Posterior cingulate gyrus (tissue), 11 donors: ENCODE data around the gene OR51Q1.

ENCODE experiments used
- DNase-seq, 10 donors: peaks; one replicate each; pipeline versions ENCODE4 v3.0.0 to v3.0.0-alpha.2; 2020 to 2021; ENCODE audit warnings: mixed read lengths in 3 of 10
- intact Hi-C: fragments of 100-400 bp; cut with DNase I; formaldehyde crosslinking; loops from one replicate; pipeline ENCODE4 v1.15.1; 2023

The OR51Q1 gene, protein sequence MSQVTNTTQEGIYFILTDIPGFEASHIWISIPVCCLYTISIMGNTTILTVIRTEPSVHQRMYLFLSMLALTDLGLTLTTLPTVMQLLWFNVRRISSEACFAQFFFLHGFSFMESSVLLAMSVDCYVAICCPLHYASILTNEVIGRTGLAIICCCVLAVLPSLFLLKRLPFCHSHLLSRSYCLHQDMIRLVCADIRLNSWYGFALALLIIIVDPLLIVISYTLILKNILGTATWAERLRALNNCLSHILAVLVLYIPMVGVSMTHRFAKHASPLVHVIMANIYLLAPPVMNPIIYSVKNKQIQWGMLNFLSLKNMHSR

DNA sequence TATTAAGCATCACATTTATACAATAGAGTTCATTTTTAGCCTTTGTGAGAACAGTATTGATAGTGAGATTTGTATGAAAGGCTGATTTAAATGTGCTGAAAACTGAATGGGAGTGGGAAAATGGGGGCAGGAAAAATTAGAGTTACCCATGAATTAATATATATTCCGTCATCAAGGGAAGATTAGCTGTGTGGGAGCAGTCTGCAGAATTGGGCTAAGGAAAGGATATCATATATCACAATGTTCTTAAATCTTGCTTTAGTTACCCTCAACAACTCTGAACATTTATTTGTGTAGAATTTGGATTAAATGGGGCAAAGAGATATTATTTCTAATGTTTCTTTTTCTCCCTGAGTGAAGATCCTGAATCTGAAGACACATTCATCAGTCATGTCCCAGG is at the start of gene OR51Q1:
Gene OR51Q1 (plus strand): TSS at position 301 of the 400 bp plus-strand sequence. CDS start 90 bp downstream, at position 391.
- no peak for DNase-seq
- intact Hi-C loops = no loop called here

DNA sequence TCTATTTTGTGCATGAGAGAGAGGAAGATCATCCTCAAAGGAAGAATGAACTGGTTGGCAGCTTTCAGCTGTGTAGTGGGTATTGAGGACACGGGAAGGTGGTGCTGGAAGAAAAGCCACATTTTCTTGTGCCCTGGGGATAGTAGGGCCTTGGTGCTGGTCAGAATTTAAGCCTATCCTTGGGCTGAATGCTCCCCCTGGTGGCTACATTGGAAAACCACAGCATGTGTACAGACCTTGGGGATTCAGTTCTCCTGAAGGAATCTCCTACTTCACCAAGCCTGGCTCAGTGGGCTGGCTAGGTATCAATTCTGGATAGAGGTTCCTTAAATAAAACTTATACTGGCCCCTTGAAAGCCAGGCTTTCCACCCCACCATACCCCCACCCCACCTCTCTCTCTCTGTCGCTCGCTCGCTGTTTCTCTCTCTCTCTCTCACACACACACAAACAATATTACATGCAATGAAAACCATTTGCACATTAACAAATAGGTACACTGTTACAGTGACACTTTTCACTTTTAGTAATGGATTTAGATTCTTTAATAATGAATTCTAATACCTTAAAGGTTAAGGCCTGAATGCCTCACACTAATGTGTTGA is 41.1 kb upstream of the OR51Q1 start:
- intact Hi-C loops = loop anchor here (1.0 to 10.0 kb wide), 2 partner anchors 257 to 736 kb away; partner anchors contain the start of gene OR51E1
- DNase-seq = peak in 7 of 10 donors; percentile 23 to 90 (median 42)

DNA sequence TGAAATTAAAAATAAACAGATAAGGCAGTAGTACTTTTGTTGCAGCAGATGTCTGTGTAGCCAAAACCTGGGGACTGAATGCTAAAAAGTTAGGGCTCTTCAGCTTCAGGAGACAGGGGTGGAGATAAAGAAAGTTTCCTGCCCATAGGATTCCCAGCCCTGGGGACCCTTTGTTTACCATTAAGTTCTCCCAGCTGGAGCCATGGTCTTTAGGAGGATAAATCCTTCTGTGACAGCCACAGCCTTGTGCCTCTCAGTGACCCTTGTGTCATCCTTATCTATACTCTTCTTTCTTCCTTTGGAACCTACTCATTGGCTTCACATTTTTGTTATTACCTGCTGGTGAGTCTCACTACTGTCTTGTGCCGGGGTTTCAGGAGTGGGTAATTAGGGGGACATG is 38.3 kb upstream of the OR51Q1 start, which contains the start of gene OR51M1:
Gene OR51M1 (plus strand): TSS at position 237 of the 400 bp plus-strand sequence. CDS start 5,587 bp downstream, outside the sequence.
- intact Hi-C loops = loop anchor here (10.0 kb wide), 1 partner anchor 739 kb away; the partner anchor contains the start of gene OR51E1
- DNase-seq = no peak

DNA sequence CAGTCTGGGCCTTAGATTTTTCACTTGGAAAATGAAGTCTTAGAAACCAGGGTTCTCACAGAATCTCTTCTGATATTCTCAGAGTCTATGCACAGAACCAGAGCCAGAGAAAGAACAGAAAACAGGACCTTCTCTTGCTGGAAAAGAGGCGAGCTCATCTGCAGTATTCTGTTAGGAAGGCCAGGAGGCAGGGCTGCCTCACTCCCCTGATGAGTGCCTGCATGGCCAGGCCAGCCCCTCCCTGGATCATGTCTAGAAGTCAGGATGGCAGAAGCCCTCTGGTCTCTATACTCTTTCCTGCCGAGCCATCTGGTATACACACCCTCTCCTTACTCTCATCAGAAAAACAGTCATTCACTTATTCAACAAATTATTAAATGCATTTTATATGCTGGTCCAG is 37.6 kb upstream of the OR51Q1 start:
- no peak for DNase-seq
- intact Hi-C loops = loop anchor here (10.0 kb wide), 1 partner anchor 740 kb away; the partner anchor contains the start of gene OR51E1

DNA sequence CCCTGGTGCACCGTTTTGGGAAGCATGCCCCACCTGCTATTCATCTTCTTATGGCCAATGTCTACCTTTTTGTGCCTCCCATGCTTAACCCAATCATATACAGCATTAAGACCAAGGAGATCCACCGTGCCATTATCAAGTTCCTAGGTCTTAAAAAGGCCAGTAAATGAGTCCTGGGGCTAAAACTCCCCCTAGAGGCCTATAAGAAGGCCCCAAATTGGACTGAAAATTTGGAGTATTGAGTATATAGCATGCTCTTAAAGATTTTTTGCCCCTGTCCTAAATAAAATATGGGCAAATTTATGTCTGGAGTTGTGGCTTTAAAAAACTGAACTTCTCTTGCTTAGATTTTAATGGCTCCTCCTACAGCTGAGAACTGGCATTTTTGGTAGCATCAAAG is 31.7 kb upstream of the OR51Q1 start:
- DNase-seq = no peak
- intact Hi-C loops = no loop called here

DNA sequence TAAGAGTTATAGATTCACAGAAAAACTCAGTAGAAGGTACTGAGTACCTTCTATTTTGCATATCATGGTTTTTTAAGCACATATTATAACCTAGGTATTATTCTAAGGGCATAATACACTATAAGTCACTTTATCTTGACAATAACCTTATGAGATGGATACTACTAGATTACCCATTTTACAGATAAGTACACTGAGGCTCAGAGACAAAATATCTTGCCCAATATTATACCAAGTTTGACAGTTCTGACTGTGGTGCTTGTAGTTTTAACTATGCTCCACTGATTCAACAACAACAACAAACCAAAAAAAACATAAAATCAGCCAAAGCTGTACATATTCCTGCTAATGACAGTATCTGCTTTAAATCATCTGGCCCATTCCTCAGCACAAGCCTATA is 27.8 kb upstream of the OR51Q1 start:
- DNase-seq = no peak
- intact Hi-C loops = no loop called here

DNA sequence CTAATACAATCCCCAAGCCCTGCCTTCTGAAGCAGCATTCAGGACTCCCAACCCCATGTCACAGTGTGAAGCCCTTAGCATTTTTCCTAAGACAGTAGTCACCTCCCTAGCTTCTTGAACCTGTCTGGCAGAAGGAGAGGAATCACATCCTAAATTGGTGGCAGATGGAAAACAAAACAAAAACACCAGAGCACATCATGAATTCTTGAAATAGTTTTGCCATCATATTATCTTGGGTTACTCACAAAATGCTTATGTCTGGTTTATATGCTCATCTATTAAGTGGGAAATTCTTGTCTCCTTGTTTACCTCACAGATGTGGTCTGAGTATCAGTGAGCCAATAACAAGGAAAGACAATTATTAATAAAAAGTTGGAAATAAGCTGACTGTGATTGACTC is 23.0 kb upstream of the OR51Q1 start:
- intact Hi-C loops = no loop called here
- no peak for DNase-seq

DNA sequence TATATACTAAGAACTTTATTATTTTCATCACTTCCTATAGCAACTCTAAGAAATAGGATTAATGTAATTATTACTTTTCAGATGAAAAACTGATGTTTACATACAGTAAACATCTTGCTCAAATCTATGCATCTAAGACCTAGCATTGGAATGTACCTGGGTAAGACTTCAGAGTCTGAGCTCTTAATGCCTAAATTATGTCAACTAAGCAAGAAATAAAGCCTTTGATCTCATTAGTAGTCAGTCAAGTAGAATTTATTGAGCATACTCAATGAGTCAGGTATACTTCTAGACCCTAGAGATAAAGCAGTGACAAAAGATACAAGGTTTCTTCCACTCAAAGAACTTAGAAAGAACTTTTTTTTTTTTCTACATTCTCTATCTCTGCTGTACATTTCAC is 16.7 kb upstream of the OR51Q1 start:
- no peak for DNase-seq
- intact Hi-C loops = no loop called here

DNA sequence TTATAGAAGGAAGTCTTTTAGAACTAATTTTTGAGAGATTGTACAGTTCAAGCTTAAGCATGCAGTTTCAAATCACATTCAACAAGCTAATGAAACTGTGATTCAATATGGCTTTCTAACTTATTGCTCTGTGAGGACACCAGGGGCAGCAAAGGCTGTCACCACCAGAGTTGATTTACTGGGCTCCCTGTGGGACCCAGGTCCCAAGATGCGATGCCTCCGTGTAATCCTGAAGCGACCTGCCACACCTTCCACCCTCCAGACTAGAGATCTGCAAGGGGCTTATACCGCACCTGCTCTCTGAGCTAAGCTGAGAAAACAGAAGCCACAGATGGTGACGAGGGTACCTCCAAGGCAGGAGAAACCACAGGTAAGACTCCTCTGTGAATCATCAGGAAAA is 918 bp upstream of the OR51Q1 start:
- intact Hi-C loops = no loop called here
- DNase-seq = no peak

DNA sequence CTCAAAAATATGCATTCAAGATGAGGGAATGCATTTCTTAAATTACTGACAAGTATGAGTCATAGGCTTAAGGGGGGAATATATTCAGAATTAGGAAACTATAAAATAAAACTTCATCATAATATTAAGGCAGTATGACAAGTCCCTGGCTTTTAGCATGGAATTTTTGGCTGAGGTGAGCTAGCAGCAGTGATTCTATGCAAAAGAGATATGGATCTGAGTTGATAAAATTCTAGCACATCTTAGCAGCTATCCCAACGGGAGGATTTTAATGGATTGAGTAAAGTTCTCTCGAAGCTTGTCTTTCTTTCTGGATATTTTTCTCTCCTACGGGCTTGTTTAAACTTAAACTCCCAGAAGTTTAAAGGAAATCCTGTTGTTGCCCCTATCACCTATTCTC is 1.2 kb downstream of the OR51Q1 start:
- intact Hi-C loops = no loop called here

DNA sequence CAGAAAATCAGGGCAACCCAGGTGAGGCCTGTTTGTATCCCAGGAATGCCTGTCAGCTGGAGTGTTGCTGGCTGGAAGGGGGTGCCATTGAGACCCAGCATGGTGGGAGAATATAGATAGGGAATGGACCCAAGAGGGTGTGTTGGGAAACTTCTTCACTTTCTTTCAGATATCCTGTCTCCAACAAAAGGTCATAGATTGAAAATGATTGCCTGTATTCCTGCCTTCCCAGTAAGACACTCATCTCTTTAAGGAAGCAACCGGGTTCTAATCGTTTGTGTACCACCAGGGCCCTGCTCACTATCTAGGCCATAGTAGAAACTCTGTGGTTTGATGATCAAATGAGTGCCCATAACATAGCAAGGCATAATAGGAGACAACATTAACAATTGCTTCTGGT is 19.5 kb downstream of the OR51Q1 start, which contains the start of gene OR51I1:
Gene OR51I1 (minus strand): TSS at position 101 of the 400 bp plus-strand sequence. CDS start 0 bp downstream, at position 101.
- intact Hi-C loops = no loop called here

More for the DNA sequence above, 1.2 kb downstream of the OR51Q1 start:
- no peak for DNase-seq

DNA sequence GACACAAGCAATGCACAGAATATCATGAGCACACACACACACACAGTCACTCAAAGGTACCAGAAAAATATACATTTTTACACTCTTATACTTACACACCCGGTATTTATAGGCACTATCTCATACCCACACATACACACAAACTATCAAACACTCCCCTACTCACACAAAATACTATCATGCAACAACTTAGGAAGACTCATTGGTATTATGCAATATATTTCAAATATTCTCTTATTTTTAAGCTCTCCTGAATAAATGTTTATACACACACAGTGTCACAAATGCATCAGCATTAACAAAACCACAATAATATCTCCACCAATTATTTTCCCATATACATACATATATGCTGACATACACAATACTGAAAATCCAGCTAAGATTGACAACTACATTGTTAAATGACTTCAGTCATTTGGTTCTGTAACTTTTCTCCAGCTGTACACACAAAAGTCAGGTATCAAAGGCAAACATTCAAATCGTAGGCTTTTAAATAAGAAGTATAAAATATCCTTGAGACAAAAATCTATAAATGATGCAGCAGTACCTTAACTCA is 22.0 kb downstream of the OR51Q1 start:
- intact Hi-C loops = no loop called here
- DNase-seq = no peak

More for the DNA sequence above, 19.5 kb downstream of the OR51Q1 start, which contains the start of gene OR51I1:
- DNase-seq = no peak

DNA sequence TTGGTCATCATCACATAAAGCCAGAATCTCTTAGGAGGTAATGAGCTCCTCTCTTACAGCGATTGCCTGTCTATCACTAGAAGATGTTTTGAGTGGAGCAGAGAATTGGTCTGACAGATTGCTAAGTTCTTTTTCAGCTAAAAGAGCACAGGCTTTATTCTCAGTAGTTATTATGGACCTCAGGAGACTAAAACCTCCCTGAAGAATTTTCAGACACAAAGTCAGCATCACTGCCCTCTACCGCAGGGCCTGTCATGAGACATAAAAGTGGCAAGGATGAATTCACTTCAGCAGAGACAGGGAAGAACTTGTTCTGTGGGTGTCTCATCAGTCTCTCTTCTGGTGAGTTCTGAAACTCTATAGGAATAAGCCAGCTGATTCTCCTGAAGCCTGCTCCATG is 27.1 kb downstream of the OR51Q1 start, which contains the start of gene OR51I2:
Gene OR51I2 (plus strand): TSS at position 301 of the 400 bp plus-strand sequence. CDS start 4,166 bp downstream, outside the sequence.
- intact Hi-C loops = no loop called here
- no peak for DNase-seq

DNA sequence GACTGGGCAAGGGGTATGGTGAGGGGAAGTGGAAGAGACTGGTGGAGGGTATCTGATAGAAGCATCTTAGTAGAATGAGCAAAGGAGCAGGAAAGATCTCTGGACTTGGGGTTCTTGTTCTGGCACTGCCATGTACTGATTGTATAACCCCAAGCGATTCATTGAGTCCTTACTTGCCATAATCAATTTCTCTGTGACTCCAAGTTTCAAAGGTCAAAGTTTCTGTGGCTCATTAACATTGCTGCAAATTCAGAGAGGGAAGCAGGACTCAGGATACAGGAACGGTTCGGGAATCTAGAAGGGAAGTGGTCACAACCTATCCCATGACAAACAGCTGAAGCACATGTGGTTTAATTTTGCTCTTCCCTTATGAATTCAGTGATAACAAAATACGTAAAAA is 27.5 kb downstream of the OR51Q1 start:
- intact Hi-C loops = no loop called here
- no peak for DNase-seq

DNA sequence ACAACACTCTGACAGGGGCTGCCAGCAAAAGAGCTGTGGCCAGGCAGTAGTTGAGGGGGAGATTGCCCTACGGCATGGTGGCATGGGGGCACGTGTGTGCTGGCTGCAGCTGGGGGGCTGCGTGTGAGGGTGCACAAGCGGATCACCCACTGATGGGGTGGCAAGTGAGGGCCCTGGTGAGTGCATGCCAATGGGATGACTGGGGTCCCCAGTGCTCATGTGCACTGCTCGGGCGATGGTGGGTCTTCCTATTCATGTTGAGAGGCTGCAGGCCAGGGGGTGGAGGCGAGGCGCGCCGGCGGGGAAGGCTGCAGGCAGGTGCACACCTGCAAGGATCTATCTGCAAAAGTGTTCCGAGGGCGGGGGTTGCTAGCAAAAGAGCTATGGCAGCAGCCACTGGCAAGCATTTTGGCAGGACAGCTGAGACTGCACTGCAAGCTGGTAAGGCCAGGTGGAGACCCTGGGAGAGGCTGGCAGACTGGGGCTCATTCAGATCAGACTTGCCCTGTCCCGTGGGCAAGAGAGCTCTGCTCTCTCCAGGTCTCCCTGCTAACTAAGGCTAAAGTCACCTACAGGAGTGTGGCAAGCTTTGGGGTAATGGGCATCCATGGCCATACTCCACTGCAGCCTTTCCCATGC is 39.2 kb downstream of the OR51Q1 start:
- intact Hi-C loops = no loop called here
- peak in 2 of 10 donors; percentile 57 to 71 for DNase-seq

DNA sequence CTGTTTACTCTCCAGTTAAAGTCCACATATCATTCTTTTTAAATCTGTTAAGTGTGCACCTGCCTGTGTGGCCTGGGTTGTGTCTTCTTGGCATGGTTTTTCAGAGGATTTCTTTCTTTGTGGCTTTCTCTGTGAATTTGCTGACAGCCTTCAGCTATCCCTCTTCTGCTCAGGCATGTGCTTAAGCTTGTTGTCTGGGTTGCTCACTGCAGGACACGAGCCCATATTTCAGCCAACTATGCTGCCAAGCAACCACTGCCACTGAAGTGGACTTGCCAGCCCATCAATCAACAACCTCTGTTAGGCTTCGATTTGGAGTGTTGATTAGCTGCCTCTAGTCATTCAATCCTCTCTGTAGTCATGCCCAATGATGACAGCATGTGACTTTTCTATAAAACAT is 45.6 kb downstream of the OR51Q1 start:
- intact Hi-C loops = no loop called here
- no peak for DNase-seq
